H1 (cell line): ENCODE measurements around the gene PIP5K1C. TPM values are rescaled to one million over a fixed set of nuclear protein-coding genes. Genes with fewer than 3 reads are reported as not detected.

Experiments
- ATF3 ChIP-seq: IDR thresholded peaks from 2 replicates; pipeline ENCODE4 v1.6.1; 2011; ENCODE audit warnings: low read depth, mild to moderate bottlenecking, low read length; ENCODE audit not compliant: insufficient read depth
- JUN ChIP-seq: IDR thresholded peaks from 2 replicates; pipeline ENCODE4 v1.6.1; 2011; ENCODE audit warnings: low read depth, mild to moderate bottlenecking, improper control_type of control experiment, low read length
- KDM4A ChIP-seq: IDR thresholded peaks from one replicate; pipeline ENCODE4 v1.7.1; 2012; ENCODE audit warnings: low read depth, mild to moderate bottlenecking, moderate library complexity, low read length, inconsistent platforms; ENCODE audit not compliant: severe bottlenecking
- RAD21 ChIP-seq, 2 experiments: IDR thresholded peaks in 1 of 2; conservative IDR thresholded peaks in 1 of 2; 2 replicates each; pipeline ENCODE4 v1.6.1; 2011; ENCODE audit warnings: low read depth in 2 of 2, low read length in 2 of 2, improper control_type of control experiment in 1 of 2, inconsistent platforms in 1 of 2, mild to moderate bottlenecking in 1 of 2, moderate library complexity in 1 of 2
- polyA plus RNA-seq, 7 experiments: library from polyadenylated mRNA; depleted of rRNA in 3 of 7; stranded (reverse) in 5 of 7; unstranded in 2 of 7; fragments of >200 nt in 5 of 7; fragments of 200-250 nt in 2 of 7; gene quantifications; 1 replicate in 5 of 7; 2 replicates in 1 of 7; 4 replicates in 1 of 7; pipeline versions ENCODE4 v1.2.1 to v1.2.3, GENCODE V29; 2011 to 2013; ENCODE audit warnings: missing spikeins in 2 of 7, mixed read lengths in 2 of 7
- total RNA-seq: library from RNA; stranded (reverse); fragmentation: NEBNext Ultra II Directional; extraction: Animal tissue kit (Norgen Biotek cat#: 25700); gene quantifications from 2 replicates; pipeline ENCODE4 v1.2.1, GENCODE V29; 2021

Gene PIP5K1C
- total and polyA plus RNA-seq, 2 of the 8 experiments (the other 6 are each of a cell fraction or from before 2014, with no cell fraction given): 10.6 to 32.9 TPM

- TF ChIP-seq RAD21 (IDR thresholded peaks at IDR 0.05 in 1 of 2, conservative IDR thresholded peaks at IDR 0.05 in 1 of 2; ENCODE audit: low read depth in 2 of 2, low read length in 2 of 2): no peak
- no peak for TF ChIP-seq KDM4A
- no peak for TF ChIP-seq JUN
- TF ChIP-seq ATF3: no peak
These were observed 109.1 kb downstream of the PIP5K1C start (continued) for GRCh38 chr19:3590991-3591659.
